RCC 7860 (cell line): ENCODE measurements around the gene ZNF609.
"Not testable (repeated sequence)": the region's sequence is repeated elsewhere in the genome, so short reads cannot be mapped to it uniquely, and the experiment has no call there.

Experiments used
- DNase-seq: peaks from one replicate; pipeline ENCODE4 v3.0.0-alpha.2; 2015; ENCODE audit warnings: low spot score
- FAIRE-seq: peaks from 2 replicates; lab custom pipeline; 2012; peaks lifted over from hg19 to GRCh38; lab: Jason Lieb, UNC

Gene ZNF609

DNA sequence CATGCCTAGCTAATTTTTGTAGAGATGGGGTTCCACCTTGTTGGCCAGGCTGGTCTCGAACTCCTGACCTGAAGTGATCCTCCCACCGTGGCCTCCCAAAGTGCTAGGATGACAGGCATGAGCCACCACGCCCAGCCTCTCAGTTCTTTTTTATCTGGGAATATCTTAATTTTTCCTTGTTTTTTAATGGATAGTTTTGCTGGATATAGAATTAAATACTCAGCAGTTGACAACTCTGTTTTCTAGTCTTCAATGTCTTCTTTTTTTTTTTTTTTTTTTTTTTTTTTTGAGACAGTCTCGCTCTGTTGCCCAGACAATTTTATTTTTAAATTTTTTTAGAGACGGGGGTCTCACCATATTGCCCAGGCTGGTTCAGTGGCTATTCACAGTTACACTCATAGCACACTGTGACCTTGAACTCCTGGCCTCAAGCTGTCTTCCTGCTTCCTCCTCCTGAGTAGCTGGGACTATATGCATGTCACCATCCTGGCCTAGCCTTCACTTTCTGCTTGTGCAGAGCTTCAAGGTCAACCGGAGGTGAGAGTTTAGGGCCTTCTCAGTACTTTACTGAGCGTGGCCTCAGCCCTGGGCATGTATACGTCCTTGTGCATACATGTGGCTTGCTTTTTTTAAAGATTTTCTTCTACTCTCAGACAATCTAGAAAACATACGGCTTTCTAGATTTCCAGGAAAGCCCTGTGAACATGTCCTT is 120.5 kb downstream of the ZNF609 start:
- DNase-seq (no peak), FAIRE-seq (no peak)

DNA sequence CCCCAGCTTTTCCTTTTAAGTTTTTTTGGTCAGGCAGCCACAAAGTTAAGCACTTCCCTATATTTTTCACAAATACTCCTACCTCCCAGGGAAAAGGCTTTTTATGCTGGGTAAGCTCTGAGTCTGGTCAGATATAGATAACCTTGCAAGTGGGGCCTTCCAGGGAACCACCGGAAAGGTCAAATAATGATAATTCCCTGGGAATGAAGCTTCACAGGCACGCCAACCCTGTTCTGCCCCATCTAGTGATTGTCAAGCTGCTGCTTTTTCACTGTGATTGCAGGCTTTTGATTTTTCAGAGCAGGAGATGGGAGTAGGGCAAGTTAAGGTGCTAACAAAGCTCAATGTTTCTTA is 121.0 kb downstream of the ZNF609 start:
- FAIRE-seq (no peak), DNase-seq (no peak)

DNA sequence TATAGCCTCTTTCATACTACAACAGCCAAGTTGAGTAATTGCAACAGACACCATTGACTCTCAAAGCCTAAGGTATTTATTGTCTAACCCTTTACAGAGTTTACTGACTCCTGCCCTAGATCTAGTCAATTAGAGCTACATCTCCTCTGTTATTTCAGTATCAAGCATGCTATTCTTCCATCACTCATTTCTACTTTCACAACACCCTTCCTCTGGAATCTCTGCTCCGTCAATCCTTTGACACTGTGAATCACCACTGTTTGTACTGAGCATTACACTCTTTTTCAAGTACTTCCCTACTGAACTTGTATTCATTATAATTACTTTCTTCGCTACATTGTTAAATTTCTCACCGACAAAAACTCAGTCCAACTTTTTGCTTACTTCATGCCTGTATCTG is 121.8 kb downstream of the ZNF609 start:
- FAIRE-seq, result no peak

DNA sequence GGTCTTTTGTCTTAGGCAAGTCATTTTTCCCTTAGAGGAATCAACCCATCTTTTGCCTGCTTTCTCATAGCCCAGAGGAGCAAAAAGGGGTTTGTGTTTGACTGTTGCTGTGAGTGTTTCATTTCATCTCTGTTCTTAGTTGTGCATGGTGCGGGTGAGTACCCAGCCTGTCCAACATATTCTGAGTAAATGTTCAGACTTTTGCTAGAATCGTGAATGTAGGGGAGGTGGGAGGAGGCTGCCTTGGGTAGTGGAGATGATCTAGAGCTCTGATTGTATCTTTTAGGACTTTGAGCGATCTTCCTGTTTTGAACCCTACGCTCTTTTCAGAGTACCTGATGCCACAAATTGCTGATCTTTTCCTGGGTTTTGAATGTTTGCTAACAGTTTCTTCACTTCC is 123.1 kb downstream of the ZNF609 start:
- FAIRE-seq (no peak), DNase-seq (no peak)

More for the DNA sequence above, 121.8 kb downstream of the ZNF609 start:
- no peak for DNase-seq

DNA sequence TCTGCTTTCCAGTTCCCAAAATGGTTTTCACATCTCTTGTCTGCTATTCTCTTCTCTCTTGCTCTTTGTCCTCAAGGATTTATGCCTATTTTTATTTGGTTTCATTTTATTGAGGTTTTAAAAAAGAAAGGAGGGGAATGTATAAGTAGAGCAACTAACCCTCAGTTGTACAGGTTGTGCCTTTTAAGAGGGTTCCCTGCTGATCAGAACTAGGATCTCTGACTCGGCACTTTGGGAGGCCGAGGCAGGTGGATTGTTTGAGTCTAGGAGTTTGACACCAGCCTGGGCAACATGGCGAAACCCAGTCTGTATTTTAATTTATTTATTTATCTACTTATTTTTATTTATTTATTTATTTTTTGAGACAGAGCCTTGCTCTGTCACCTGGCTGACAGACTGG is 123.6 kb downstream of the ZNF609 start:
- FAIRE-seq (no peak), DNase-seq (no peak)

DNA sequence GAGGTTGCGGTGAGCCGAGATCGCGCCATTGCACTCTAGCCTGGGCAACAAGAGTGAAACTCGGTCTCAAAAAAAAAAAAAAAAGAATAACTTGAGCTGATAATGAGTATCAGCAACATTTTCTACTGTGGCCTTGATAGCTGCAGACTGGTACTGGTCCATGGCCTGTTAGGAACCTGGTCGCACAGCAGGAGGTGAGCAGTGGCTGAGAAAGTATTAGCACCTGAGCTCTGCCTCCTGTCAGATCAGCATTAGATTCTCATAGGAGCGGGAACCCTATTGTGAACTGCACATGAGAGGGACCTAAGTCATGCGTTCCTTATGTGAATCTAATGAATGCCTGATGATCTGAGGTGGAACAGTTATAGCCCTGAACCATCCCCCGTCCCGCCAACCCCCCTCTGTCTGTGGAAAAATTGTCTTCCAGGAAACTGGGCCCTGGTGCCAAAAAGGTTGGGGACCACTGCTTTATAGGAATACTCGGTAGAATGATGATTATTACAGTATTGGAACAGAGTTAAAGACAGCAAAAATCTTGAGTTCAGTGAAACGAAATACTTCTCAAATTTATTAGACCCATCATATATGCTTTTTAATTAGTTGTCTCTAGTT is 126.0 kb downstream of the ZNF609 start:
- DNase-seq (no peak), FAIRE-seq (no peak)

DNA sequence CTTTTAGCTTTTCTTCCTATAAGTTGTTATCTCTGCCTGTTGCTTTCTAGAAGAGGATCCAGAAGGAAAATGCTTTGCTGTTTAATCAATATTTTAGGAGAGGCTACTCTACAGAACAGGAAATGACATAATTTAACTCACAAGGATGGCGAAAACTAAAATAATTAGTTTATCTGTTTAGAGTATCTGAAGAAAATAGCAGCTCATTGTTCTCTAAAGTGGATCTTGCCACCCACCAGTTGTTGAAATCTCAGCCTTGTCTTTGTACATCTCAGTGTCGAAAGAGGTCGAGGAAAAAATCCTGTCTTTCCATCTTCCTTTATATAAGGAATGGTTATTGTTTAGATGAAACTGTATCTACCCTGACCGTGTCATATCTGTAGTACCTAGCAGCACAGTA is 126.6 kb downstream of the ZNF609 start:
- FAIRE-seq (no peak), DNase-seq (no peak)

DNA sequence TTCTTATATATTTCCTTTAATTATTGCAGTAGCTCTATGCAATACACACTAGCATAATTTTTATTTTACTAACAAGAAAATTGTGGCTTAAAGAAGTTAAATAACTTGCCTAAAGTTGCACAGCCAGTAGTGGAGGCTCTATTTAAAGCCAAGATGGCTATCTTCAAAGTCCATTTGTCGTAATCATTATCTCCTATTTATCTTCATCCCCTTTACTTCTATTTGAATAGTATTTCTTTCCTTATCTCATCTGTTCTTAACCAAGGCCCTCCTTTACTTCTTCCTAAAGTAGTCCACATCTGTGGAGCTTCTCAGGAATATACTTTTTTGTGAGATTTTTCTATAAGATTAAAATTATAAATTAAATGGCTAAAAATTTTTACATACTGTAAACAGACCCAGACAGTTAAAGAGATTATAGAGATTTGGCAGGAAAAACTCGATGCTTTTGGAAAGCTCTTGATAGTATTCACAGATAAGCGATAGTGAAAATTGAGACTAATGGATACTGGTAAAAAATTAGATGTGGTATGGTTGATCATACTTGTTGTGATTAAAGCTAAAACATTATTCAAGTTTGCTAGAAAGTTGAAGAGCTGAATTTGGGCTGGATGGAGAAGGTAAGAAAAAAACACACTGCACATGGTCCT is 129.2 kb downstream of the ZNF609 start:
- FAIRE-seq, result no peak
- DNase-seq, result no peak

DNA sequence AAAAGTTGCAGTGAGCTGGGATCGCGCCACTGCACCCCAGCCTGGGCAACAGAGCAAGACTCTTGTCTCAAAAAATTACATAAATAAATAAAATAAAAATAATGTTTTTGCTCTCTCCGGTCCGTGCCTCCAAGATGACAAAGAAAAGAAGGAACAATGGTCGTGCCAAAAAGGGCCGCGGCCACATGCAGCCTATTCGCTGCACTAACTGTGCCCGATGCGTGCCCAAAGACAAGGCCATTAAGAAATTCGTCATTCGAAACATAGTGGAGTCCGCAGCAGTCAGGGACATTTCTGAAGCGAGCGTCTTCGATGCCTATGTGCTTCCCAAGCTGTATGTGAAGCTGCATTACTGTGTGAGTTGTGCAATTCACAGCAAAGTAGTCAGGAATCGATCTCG is 132.5 kb downstream of the ZNF609 start:
- FAIRE-seq, DNase-seq: not testable (repeated sequence)

DNA sequence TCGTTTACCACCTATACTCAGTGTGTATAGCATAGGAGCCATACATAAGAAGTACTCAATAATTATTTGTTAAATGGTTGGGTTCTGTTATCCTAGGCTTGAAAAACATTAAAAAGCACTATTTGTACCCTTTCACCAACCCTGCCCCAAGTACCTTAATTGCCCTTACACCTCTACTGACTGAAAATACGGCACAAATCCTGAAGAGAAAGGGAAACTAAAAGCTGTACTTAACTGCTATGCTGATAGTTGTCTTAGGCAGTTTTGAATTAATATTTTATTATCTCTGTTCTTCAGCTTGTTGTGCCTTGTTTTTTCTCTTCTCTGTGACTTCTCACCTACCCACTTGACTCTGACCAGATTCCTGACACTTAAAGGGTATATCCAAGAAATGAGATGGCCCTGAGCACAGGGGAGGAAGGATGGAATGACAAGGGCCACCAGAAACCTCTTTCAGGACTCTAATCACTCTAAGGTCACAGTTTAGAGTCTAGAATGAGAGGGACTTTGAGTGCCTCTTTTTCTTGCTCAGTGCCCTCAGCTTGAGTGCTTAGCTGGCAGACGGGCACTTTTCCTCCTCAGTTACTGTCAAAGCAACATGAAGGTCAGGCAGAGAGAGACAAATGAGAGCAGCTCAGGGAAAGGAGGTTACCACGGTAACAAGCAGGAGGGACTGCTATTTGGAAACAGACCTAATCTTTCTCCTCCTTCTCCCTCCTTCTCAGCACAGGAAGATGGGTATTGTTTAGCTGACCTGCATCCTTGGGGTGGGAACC is 136.5 kb downstream of the ZNF609 start:
- FAIRE-seq, result no peak
- DNase-seq, result no peak

DNA sequence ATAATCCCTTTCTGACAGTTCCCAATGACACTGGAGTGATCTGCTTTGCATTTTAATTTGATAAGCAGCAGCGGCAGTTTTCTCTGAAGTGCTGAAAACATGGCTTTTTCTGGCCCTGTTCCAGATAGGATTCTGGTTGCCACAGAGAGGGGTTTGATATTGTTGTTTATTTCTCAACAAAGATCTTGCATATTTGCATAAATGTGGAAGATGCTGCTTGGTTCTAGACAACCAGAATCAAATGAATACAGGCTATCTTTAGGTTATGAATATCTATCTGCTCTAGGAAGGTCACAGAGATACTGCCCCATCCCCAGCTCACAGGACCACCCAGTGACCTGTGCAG is 137.1 kb downstream of the ZNF609 start:
- DNase-seq (no peak), FAIRE-seq (no peak)

DNA sequence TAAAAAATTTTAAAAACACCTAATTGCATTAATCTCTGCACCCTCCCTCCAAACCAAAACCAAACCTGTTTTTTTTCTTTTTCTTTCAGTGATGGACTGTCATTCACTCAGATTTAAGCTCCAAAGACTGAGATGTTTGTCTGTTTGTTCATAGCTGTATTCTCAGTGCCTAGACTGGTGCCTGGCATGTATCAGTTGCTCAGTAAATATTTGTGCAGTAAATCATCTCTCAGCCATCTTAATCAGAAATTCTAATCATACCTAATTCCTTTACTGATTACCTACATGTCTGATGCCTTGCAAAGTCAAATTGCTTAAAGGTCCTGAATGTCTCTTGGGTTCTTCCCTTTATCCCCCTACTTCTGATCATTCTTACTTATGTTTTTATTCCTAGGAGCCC is 138.8 kb downstream of the ZNF609 start:
- DNase-seq (no peak), FAIRE-seq (no peak)

DNA sequence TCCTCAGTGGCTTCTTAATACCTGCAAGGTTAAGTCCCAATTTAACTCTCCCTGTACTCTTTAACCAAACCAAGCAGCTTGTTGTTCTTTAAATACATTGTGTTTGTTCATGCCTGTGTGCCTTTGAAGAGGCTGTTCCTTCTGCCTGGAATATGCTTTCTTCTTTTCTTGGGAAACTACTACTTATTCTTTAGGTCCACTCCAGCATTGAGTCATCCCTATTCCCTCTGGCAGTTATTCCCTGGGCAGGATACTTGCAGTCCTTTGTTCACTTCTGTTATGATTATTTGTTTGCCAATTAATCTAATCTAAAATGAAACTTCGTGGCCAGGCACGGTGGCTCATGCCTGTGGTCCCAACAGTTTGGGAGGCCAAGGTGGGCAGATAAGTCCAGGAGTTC is 139.3 kb downstream of the ZNF609 start:
- DNase-seq (no peak), FAIRE-seq (no peak)

DNA sequence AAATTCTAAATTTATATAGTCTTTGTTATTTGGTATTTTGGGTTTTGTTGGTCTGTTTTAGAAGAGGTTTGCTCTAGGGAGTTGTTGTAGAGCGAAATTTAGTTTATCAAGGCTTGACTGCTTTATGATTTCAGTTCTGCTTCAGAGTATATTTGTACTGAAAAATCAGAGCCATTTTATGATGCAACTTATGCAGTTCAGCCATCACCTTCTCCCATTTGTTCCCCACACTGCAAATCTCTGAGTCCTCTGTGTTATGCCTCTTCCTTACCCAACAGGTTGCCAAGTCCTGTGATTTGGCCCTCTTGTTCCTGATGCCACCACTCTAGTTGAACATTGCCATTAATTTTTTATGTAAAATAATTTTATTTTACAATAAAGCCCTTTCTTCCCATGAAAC is 140.4 kb downstream of the ZNF609 start:
- DNase-seq (no peak), FAIRE-seq (no peak)

DNA sequence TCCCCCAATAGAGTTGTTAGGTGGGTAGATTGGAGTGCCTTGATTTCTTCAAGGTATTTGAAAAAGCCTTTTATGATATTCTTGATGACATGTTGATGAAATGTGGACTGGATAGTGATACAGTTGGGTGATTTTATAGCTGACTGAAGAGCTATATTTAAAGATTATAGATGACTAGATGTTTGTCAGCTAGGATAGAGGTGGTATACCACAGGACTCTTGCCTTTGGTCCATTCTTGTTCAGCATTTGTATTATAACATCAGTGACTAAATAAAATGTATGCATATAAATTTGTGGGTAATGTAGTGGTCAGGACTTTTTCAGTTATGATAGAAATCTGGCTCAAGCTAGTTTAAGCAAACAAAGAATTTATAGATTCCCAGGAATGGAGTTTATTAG is 143.9 kb downstream of the ZNF609 start:
- DNase-seq, result no peak
- FAIRE-seq, result no peak

DNA sequence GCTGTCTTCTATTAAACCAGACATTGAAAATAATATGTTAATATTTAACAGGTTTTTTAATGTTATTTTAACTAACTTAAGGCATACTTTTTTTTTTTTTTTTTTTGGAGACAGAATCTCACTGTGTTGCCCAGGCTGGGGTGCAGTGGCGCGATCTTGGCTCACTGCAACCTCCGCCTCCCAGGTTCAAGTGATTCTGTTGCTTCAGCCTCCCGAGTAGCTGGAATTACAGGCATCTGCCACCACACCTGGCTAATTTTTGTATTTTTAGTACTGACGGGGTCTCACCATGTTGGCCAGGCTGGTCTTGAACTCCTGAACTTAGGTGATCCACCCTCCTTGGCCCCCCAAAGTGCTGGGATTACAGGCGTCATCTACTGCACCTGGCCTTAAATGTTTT is 147.0 kb downstream of the ZNF609 start:
- FAIRE-seq, DNase-seq: not testable (repeated sequence)

DNA sequence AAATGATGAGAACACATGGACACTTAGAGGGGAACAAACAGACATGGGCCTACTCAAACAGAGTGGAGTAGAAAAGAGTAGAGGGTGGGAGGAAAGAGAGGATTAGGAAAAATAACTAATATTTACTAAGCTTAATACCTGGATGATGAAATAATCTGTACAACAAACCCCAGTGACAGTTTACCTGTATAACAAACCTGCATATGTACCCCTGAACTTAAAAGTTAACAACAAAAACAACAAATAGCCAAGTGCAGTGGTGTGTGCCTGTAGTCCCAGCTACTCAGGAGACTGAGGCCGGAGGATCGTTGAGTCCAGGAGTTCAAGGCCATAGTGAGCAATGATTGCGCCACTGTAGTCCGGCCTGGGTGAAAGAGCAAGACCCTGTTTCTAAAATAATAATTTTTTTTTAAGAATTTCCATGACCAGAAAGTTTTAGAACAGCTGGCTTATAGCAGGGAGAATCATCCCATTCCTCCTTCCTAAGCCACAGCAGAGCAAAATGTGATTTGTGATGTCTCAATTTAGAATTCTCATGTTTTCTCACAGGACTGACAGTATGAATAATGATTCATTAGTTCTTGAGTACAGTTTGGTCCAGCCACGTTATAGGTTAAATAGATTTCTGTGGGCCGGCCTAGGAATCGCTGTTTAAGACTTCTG is 150.0 kb downstream of the ZNF609 start:
- no peak for DNase-seq
- no peak for FAIRE-seq

DNA sequence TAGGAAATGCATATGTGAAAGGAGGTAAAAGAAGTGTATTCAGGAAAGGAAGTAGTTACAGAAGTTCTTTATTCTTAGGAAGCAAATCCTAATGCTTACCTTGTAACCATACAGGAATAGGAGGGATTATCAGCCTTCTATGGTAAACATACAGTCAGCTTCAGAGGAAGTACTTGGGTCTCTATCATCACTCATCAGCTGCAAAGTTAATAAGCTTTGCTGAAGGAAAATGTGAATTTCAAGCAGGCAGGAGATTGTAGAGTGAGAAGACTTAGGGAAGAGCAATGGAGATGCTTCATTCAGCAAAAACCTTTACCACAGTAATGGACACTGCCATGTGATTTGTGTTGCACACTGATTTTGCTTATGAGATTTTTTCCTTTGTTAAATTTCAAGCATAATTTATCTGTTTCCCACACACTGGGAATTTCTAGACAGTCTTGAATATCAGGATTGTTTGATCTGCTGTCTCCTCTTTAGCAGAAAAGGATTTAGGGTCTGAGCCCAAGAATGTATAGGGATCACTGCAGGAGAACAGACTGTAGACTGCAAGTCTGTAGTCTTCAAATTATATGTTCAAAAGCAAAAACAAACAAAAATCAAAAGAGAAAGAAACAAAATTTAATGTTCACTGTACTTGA is 150.8 kb downstream of the ZNF609 start:
- FAIRE-seq (no peak), DNase-seq (no peak)

DNA sequence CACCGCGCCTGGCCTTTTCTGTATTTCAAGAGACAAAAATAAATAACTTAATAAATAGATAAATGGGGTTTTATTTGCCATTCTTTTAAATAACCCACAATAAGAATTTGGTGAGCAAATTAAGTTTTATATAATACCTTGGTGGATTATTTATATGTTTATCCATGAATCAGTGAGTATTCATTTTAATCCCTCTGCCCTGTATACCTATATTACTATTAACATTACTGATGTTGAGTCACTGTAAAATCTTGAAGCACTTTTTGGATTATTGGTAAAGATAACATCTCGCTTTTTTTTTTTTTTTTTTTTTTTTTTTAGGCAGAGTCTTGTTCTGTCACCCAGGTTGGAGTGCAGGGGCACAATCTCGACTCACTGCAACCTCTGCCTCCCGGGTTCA is 154.1 kb downstream of the ZNF609 start:
- DNase-seq, result no peak

DNA sequence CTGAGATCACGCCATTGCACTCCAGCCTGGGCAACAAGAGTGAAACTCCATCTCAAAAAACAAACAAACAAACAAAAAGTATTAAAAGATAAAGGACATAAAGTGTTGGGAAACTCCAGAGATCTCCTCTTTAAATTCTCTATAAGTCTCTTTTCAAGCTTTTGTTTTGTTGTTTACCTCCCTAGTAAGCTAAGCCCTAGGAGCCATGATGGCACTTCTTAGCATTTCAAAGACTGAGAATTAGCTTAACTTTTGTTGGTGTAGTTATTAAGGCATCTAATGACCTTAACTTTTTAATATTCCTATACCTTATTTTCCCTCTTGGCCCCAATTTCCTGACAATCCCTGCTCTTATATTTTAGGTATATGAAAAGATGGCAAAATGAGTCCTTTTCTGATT is 157.3 kb downstream of the ZNF609 start:
- FAIRE-seq, result no peak
- no peak for DNase-seq

More for the DNA sequence above, 154.1 kb downstream of the ZNF609 start:
- FAIRE-seq, result no peak

DNA sequence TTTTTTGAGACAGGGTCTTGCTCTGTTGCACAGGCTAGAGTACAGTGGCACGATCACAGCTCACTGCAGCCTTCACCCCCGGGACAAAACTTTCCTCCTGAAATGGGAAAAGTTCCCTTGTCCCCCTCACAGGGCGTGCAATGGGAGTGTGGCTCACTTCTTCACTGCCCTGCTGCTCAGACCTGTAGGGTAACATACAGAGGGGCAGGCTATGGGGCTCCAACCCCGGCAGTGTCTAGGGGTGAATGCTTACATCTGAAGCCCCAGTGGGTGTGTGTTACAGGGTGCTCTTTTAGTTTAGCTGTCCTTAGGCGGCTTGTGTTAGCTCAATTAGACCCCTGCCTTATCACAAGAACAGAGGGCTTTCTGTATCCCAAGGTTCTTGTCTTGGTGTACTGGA is 157.8 kb downstream of the ZNF609 start:
- FAIRE-seq (no peak), DNase-seq (no peak)
